ENCODE data around the gene CCR5AS.
"Not testable (repeated sequence)": the region's sequence is repeated elsewhere in the genome, so short reads cannot be mapped to it uniquely, and the experiment has no call there.

The CCR5AS gene

DNA sequence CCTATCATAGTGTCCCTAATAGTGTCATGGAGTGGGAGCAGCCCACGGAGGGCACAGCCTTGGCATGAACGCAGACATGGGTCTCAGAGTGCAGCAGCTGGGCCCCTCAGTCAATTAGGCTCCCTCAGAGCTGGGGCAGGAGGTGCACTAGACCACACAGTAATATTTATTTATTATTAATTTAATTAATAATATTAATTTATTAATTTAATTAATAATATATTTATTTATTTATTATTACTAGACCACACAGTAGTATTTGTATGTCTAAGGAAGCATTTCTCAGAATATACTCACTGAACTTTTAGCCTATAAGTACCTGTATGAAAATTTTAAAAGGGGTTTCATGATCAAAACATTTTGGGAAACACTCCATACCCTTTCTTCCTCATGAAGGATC is 5.3 kb downstream of the CCR5AS start:
- DNase-seq: no peak

- DNase-seq: no peak
Measured at GRCh38 chr3:46400846-46401245, 6.0 kb downstream of the CCR5AS start.

- no peak for DNase-seq
Measured at GRCh38 chr3:46400000-46400734, 6.7 kb downstream of the CCR5AS start.

GRCh38 chr3:46399557-46399956 is 7.3 kb downstream of the CCR5AS start:
- no peak for DNase-seq

- no peak for DNase-seq
Measured at GRCh38 chr3:46399098-46399497, 7.8 kb downstream of the CCR5AS start.

DNA sequence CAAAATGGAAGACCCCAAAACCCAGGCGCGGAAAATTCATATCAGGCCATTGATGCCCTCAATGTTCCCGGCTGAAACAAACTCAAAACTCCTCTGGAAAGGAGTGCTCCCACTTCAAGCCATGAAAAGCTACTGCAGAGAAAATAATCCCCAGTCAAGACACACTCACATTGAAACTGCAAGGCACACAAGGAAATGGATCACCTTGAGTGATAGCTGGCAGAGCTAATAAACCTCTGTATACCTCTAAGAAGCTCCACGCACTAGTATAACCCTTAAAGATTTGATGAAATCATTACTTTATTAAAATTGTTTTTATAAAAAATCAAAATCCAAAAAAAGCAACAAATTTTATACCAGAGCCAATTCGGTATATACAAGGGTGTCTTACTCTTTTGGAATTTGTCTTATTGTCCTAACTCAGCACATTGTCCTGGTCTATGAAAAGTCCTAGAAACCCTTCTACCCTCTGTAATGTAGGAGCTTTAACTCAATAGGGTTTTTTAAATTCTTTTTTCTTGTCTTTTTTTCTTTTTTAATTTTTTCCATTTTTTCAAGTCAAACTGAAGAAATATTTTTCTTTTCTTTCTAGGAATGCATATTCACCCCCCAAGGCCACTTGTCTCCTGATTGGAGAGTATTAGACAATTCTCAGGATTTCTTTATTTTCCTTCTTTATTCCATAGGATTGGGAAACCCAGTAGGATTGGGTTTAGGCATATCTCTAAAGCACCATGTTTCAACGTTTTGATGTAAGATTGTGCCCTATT is 8.5 kb downstream of the CCR5AS start:
- DNase-seq: no peak

DNA sequence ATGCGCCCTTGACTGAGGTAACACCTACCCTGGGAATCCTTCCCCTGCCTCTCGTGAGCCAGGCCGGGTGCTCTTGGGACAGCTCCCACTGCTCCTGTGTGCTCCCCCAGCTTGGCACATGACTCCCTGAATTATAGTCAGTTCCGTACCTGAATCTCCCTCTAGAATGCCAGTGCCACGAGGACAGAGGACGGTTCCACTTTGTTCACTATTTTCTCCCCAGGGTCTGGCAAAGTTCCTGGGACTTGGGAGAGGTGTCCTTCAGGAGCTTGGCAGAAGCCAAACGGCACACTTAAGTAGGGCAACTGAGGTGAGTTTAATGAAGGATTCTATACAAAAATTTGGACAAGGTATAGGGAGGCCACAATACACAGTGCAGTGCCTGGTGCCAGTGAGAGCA is 9.8 kb downstream of the CCR5AS start:
- DNase-seq: no peak

DNA sequence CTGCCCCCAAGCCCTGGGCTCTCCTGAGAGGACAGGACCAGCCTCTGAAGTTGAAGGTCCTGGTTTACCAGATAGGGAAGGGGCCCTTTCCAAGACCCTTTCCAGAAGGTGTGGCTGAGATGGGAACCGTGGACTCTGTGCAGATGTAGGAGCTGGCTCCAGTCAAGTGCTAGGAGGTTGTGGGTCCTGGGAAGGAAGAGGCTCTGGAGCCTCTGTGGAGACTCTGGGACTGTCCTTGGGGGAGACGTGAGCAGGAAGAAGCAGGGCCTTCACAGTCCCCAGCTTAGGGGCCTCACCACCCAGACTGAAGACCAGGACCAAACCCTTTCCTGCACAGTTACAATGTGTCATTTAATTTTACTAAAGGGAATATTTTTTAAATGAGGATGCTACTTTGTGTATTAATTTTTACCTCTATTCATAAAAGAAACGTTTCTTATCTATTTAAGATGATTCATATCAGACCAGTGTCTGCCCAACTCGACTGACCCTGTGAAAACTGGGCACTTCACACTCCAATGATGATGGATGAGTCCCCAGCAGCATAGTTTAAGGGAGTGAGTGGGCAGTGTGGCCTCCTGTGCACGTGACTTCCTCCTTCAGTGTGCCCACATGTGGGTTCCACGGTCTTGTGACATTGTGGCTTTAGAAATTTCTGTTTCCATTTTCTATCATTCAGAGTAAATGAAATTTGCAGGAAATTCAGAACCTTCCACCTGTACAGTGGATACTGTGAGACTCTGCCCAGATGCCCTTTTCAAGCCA is 10.9 kb downstream of the CCR5AS start:
- DNase-seq: no peak

GRCh38 chr3:46395210-46395661 is 11.6 kb downstream of the CCR5AS start:
- DNase-seq: no peak

DNA sequence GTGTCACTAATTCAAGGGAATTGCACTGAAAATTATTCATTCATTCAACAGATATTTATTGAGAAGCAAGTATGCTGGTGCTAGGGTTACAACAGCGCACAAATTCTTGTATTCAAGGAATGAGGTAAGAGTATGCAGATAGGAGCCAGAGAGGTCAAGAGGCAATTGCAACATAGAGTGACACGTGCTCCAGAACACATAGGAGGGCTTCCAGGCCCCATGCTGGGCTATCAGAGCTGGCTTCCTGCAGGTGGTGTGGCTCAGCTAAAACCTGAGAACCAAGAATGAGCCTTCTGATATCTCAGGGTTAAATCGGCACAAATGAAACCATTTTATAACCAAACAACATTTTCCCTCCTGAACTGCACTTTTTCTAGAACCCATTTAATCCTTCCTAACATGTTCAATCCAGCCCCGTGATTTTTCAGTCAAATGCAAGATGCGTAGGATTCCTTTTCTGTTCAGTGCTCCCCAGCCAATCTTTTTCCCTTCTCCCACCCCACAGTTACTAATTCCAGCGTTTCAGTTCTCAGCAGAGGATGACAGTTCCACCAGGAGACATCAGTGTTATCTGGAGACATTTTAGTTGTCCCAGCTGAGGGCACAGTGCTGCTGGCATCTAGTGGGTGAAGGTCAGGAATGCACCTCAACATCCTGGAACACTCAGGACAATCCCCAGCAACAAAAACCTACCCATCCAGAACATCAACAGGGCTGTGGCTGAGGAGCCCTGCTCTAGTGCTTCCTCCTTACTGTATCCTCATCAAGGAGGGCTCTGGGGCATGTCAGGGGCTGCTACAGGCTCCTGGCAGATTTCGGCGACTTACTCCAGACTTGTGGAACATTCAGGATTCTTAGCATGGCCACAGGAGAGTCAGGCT is 13.1 kb downstream of the CCR5AS start:
- DNase-seq: no peak

DNA sequence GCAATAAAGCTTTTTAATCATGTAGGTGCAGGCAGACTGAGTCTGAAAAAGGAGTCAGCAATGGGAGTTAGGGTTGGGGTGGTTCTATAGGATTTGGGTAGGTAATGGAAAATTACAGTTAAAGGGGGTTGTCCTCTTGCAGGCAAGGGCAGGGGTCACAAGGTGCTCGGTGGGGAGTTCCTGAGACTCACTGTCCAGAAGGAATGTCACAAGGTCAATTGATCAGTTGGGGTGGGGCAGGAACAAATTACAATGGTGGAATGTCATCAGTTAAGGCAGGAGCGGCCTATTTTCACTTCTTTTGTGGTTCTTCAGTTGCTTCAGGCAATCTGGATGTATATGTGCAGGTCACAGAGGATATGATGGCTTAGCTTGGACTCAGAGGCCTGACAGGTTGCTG is 13.9 kb downstream of the CCR5AS start:
- no peak for DNase-seq

GRCh38 chr3:46391526-46391925 is 15.3 kb downstream of the CCR5AS start:
- not testable (repeated sequence) for DNase-seq

- DNase-seq: no peak
Measured at GRCh38 chr3:46389306-46389705, 17.6 kb downstream of the CCR5AS start.

DNA sequence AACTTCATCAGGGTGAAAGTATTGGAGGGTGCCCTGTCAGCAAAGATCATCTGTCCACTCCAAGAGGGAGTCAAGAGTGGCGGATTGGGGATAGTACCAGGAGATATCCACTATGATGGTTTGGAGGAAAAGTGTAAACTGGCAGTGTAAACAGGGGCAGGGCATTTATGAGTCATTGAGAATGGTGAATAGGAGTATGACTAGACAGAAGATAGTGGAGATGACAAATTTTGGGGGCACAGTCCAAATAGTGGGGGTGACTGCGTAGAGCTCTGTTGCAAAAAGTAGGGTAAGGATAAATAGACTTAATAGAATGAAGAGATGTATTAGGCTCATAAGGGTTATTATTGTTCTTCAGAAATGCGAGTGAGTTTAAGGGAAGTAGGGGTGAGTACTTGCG is 18.0 kb downstream of the CCR5AS start:
- DNase-seq: not testable (repeated sequence)

- no peak for DNase-seq
Measured at GRCh38 chr3:46386205-46386604, 20.7 kb downstream of the CCR5AS start.

DNA sequence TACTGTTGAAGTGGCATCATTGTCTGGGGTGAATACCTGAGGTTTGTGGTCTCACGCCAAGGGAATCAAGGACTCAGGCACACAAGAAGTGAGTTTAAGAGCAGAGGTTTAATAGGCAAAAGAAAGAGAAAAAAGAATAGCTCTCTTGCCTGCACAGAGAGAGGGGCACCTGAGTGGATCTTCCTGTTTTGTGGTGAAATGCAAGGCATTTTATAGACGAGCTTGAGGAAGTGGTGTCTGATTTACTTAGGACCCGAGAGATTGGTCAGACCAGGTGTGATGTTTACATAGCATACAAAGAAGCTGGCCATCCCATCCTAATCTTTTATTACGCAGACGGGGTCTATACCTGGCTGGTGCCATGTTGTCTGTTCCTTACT is 22.9 kb downstream of the CCR5AS start:
- no peak for DNase-seq

DNA sequence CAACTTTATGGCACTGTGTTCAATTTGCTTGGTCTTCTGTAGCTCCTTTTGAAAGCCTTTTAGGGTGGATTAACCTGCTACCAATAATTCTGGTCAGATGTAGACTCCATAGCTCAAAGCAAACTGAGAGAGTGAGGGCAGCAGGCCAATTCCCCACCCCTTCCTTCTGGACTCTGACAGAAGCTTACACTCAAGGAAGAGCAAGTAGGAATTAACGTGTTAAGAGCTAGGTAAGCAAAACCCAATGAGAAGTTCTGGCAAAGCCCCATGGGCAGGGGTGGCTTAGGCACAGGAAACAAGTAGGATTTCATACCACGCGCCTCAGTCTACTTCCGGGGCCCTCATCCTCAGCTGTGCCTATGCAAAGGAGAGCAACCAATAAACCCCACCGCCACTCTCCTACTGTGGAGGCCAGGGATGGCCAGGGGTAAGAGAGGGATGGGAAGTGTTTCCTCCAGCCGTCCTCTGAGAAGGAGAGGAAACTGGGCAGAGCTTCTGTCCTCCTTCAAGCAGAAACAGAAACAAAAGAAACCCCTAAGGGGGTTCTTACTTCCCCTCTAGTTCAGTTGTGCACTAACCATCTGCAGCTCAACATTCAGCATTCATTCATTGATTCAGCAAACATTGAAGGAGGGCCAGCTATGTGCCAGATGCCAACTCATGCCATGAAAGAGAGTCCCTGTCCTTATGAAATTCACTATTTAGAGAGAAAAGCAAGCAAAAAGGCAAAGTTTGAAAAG is 23.5 kb downstream of the CCR5AS start:
- no peak for DNase-seq

DNA sequence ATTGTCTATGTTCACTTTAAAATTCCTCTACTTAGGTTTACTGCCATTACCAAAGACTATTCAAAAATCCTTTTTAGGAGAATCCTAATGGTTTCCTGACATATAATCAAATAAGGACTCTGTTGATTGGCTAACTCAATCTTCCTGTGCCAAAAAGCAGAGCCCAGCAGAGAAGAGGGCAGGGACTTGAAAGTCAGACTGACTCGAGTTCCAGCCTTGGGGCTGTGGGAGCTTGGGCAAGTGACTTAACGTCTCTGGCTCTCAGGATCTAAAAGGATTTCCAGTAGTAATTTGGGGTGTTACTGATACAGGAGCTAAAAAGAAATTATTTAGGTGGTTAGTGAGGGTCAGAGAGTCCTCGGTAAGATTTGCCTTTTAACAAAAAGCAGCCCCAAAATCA is 25.2 kb downstream of the CCR5AS start:
- DNase-seq: no peak

GRCh38 chr3:46380471-46381221 is 26.2 kb downstream of the CCR5AS start:
- DNase-seq: no peak

DNA sequence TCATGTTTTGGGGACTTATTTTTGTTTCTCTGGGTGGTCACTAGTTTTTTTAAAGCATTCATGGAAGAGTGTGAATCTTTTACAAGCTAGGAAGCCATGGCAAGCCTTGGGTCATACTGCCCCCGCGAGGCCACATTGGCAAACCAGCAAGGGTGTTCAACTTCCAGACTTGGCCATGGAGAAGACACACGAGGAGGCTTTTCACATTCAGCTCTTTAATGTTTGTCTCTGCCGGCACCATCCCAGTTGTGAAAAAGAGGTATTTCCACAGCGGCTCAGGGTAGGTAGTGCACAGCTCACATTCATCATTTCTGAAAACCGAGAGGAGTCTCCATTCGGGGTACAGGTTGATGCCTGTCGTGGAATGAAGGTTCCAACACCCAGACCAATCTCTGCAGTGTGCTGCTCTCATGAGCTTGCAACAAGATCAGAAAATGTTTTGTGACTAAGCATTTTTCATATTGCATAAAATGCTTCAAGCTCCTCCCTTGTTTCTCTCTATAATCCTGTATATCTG is 28.4 kb downstream of the CCR5AS start:
- DNase-seq: no peak

GRCh38 chr3:46375814-46376213 is 31.1 kb downstream of the CCR5AS start:
- no peak for DNase-seq

Data from NCI-H1092 treated with DMSO at 0.1 percent for 48 hours (cell line).